Measurements from ENCODE around the gene EYA4. TPM values are rescaled to one million over a fixed set of nuclear protein-coding genes. Genes with fewer than 3 reads are reported as not detected.
A peak's percentile ranks its signal among the peaks of the same experiment; 100 is the strongest.

EYA4 gene
- total and polyA plus RNA-seq, 2 of the 4 experiments (the other 2 are of a cell fraction): 5.7 to 11.1 TPM

DNA sequence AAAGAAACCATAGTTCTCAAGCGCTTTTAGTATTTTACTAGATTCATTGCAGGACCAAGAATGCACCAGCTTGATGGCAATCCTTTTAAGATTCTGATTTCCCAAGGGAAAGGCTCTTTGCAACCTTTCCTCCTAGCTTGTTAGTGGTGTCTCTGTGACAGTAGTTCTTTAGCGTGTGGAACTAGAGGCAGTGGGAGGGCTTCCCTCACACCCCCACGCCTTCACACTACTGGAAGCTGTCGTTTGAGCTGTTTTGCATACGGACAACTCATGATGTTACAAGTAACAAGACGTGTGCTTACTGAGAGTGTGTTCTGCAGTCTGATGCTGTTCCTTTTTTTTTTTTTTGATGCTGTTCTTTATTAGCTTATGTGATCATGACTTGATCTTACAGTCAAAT is 34.1 kb downstream of the EYA4 start:
- Histone ChIP-seq H3K4me2 (ENCODE audit: low read depth, low read length) (no peak overlapping the region), H3K79me1 (ENCODE audit: low read depth in 1 of 2, low read length in 2 of 2) (peaks cover 5 to 7% of the 10 kb centered on the region in 2 experiments; a peak in 2 of 4 replicates), H4K91ac (ENCODE audit: insufficient read depth, low read depth, low read length) (no peak overlapping the region), H4K8ac (ENCODE audit: low read depth in 2 of 2, low read length in 2 of 2) (no peak overlapping the region), H3K4me1 (ENCODE audit: control insufficient read depth, insufficient read depth, low read length) (no peaks in the 10 kb centered on the region), H2AK5ac (ENCODE audit: low read depth, low read length) (no peak overlapping the region), H3K4me3 (ENCODE audit: insufficient read depth, low read depth, low read length) (no peak overlapping the region), H4K20me1 (ENCODE audit: insufficient read depth, low read length) (no peaks in the 10 kb centered on the region), H3K14ac (replicated peaks; ENCODE audit: low read depth, low read length) (0 out of 2 replicates have a peak overlapping the region, but pooled peaks have one; percentile 24), H3K36me3 (ENCODE audit: control insufficient read depth, insufficient read depth, low read length) (peaks cover 15% of the 10 kb centered on the region), H2BK20ac (ENCODE audit: low read depth, low read length) (no peak overlapping the region), H3K18ac (ENCODE audit: low read depth, low read length) (no peak overlapping the region), H3K9me3 (ENCODE audit: control insufficient read depth, insufficient read depth, low read length) (no peaks in the 10 kb centered on the region), H3K56ac (ENCODE audit: extremely low read depth, insufficient read depth, low read length) (no peak overlapping the region), H2BK5ac (ENCODE audit: low read depth, low read length, poor library complexity, severe bottlenecking) (no peak overlapping the region), H2BK120ac (ENCODE audit: low read depth, low read length) (no peak overlapping the region), H2BK15ac (ENCODE audit: low read depth, low read length) (no peak overlapping the region), H3K23ac (ENCODE audit: low read depth, low read length) (no peak overlapping the region), H3K4ac (ENCODE audit: low read depth, low read length) (no peak overlapping the region), H4K5ac (ENCODE audit: low read depth, low read length) (no peak overlapping the region), H2AK9ac (replicated peaks; ENCODE audit: low read depth, low read length, poor library complexity) (no peak overlapping the region), H3K27me3 (ENCODE audit: control insufficient read depth, insufficient read depth, low read length) (no peaks in the 10 kb centered on the region), H2AFZ (replicated peaks; ENCODE audit: low read length, poor library complexity) (no peak overlapping the region), H3K9me1 (ENCODE audit: insufficient read depth, low read length) (no peaks in the 10 kb centered on the region), H3K9ac (ENCODE audit: low read depth, low read length) (no peak overlapping the region), H3K27ac (ENCODE audit: insufficient read depth, low read length) (no peak overlapping the region)
- DNase-seq: no peak
- ChIA-PET CTCF (no interaction called here), POLR2A (ENCODE audit: unreplicated experiment) (no interaction called here)
- in situ Hi-C loops (cut with MboI; ENCODE audit: low sequenced_read_pairs): no loop called here
- ATAC-seq (ENCODE audit: low read depth): no peak
- no TSS peak for BruUV-seq (replicated peaks)
- intact Hi-C loops (cut with micrococcal nuclease): no loop called here
- dilution Hi-C loops (cut with HindIII; ENCODE audit: low sequenced_read_pairs, unreplicated experiment): no loop called here
- no CpG with 5 or more reads among the region's 6 CpGs for WGBS, 2 experiments (ENCODE audit: extremely low coverage in 2 of 2, insufficient read length in 1 of 2)
- TF ChIP-seq, protein P1, sequence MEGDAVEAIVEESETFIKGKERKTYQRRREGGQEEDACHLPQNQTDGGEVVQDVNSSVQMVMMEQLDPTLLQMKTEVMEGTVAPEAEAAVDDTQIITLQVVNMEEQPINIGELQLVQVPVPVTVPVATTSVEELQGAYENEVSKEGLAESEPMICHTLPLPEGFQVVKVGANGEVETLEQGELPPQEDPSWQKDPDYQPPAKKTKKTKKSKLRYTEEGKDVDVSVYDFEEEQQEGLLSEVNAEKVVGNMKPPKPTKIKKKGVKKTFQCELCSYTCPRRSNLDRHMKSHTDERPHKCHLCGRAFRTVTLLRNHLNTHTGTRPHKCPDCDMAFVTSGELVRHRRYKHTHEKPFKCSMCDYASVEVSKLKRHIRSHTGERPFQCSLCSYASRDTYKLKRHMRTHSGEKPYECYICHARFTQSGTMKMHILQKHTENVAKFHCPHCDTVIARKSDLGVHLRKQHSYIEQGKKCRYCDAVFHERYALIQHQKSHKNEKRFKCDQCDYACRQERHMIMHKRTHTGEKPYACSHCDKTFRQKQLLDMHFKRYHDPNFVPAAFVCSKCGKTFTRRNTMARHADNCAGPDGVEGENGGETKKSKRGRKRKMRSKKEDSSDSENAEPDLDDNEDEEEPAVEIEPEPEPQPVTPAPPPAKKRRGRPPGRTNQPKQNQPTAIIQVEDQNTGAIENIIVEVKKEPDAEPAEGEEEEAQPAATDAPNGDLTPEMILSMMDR (conservative IDR thresholded peaks at IDR 0.05; ENCODE audit: low read depth, low read length): no peak
- TF ChIP-seq, protein P2, sequence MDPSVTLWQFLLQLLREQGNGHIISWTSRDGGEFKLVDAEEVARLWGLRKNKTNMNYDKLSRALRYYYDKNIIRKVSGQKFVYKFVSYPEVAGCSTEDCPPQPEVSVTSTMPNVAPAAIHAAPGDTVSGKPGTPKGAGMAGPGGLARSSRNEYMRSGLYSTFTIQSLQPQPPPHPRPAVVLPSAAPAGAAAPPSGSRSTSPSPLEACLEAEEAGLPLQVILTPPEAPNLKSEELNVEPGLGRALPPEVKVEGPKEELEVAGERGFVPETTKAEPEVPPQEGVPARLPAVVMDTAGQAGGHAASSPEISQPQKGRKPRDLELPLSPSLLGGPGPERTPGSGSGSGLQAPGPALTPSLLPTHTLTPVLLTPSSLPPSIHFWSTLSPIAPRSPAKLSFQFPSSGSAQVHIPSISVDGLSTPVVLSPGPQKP (IDR thresholded peaks at IDR 0.05; ENCODE audit: borderline replicate concordance, low read depth, low read length): no peak
- no peak for TF ChIP-seq RFX5 (IDR thresholded peaks at IDR 0.05; ENCODE audit: low read depth, low read length)
- no peak for TF ChIP-seq MXI1 (IDR thresholded peaks at IDR 0.05; ENCODE audit: borderline replicate concordance, low read depth, low read length)
- no peak for TF ChIP-seq POLR2A (IDR thresholded peaks at IDR 0.05; ENCODE audit: low read depth, low read length)
- no peak for TF ChIP-seq MAZ (IDR thresholded peaks at IDR 0.05; ENCODE audit: borderline replicate concordance, low read depth, low read length)
- no peak for TF ChIP-seq SMC3 (IDR thresholded peaks at IDR 0.05; ENCODE audit: low read depth, low read length)
- TF ChIP-seq CEBPB (IDR thresholded peaks at IDR 0.05; ENCODE audit: low read depth, low read length): no peak
- TF ChIP-seq NFE2L2 (IDR thresholded peaks at IDR 0.05; ENCODE audit: low read depth, low read length): no peak
- TF ChIP-seq RAD21 (IDR thresholded peaks at IDR 0.05; ENCODE audit: low read length): no peak
- TF ChIP-seq MAFK (IDR thresholded peaks at IDR 0.05; ENCODE audit: low read depth, low read length): no peak

Measured in IMR-90 (cell line).